ENCODE results near the gene ZNF609. TPM values are rescaled to one million over a fixed set of nuclear protein-coding genes. Genes with fewer than 3 reads are reported as not detected.
A peak's percentile ranks its signal among the peaks of the same experiment; 100 is the strongest.

ZNF609 gene
- total RNA-seq, 1 donor from 2014 or later = 33.1 TPM

DNA sequence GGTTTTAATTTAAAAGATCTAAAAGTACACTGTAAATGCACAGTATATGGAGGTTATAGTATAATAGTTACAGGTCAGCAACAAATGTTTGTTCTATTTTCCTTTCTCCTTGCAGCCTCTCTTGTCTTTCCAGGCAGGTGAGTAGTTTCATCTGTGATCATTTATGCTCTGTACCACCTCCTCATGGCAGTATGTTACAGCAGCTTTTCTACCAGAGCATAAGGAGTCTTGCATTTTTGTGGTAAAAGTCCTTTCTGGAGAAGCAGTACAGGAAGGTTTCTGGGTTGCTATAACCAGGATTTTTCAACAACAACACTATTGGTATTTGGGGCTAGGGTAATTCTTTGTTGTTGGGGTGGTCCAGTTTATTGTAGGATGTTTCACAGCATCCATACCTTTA is 59.5 kb downstream of the ZNF609 start:
- Histone ChIP-seq H3K9me3 (no peaks in the 10 kb centered on the region), H3K36me3 (no peaks in the 10 kb centered on the region), H3K4me1 (peaks cover 51% of the 10 kb centered on the region), H3K4me3 (no peak overlapping the region), H3K27me3 (no peaks in the 10 kb centered on the region), H3K27ac (no peak overlapping the region)
- TF ChIP-seq, protein P1, sequence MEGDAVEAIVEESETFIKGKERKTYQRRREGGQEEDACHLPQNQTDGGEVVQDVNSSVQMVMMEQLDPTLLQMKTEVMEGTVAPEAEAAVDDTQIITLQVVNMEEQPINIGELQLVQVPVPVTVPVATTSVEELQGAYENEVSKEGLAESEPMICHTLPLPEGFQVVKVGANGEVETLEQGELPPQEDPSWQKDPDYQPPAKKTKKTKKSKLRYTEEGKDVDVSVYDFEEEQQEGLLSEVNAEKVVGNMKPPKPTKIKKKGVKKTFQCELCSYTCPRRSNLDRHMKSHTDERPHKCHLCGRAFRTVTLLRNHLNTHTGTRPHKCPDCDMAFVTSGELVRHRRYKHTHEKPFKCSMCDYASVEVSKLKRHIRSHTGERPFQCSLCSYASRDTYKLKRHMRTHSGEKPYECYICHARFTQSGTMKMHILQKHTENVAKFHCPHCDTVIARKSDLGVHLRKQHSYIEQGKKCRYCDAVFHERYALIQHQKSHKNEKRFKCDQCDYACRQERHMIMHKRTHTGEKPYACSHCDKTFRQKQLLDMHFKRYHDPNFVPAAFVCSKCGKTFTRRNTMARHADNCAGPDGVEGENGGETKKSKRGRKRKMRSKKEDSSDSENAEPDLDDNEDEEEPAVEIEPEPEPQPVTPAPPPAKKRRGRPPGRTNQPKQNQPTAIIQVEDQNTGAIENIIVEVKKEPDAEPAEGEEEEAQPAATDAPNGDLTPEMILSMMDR (IDR thresholded peaks at IDR 0.05) = no peak
- TF ChIP-seq POLR2AphosphoS5 (IDR thresholded peaks at IDR 0.05; ENCODE audit: insufficient read depth in 1 of 2, low read depth in 1 of 2) = no peak
- TF ChIP-seq POLR2A (IDR thresholded peaks at IDR 0.05) = no peak
- intact Hi-C loops (cut with DNase I) = no loop called here
- DNase-seq (ENCODE audit: extremely low spot score in 2 of 2) = no peak

- H3K36me3 ChIP-seq = no peaks in the 10 kb centered on the region
- intact Hi-C loops (cut with DNase I) = no loop called here
- no peak overlapping the region for H3K4me3 ChIP-seq
- peaks cover 45% of the 10 kb centered on the region for H3K4me1 ChIP-seq
- no peaks in the 10 kb centered on the region for H3K9me3 ChIP-seq
- no peak for DNase-seq (ENCODE audit: extremely low spot score in 2 of 2)
- no peaks in the 10 kb centered on the region for H3K27me3 ChIP-seq
- TF ChIP-seq, protein P1 (IDR thresholded peaks at IDR 0.05) = no peak
- TF ChIP-seq POLR2A (IDR thresholded peaks at IDR 0.05) (no peak), POLR2AphosphoS5 (IDR thresholded peaks at IDR 0.05; ENCODE audit: insufficient read depth in 1 of 2, low read depth in 1 of 2) (no peak)
- H3K27ac ChIP-seq = peak overlapping the region; percentile 25
Observed at GRCh38 chr15:64521201-64521600, 60.8 kb downstream of the ZNF609 start.

DNA sequence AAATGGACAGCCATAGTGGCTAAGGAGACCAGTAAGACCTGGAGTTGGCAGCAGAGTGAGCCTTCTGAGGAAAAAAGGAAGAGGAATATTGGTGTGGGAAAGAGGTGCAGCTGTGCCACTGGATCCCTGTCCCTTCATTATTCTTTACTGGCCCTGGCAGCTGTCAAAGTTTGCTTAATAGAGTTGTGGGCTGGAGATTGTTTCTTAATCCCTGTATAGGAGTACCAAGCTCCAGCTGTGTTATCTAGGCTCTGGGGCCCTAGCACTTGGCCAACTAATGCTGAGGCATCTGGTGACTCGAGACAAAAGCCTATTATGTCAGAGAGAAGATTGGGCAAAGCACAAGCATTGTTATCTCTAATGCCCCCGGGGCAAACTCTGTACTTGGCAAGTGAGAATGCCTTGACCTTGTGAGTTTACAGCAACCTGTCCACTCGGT is 61.4 kb downstream of the ZNF609 start:
- H3K27me3 ChIP-seq = no peaks in the 10 kb centered on the region
- no peaks in the 10 kb centered on the region for H3K9me3 ChIP-seq
- intact Hi-C loops (cut with DNase I) = no loop called here
- peaks cover 50% of the 10 kb centered on the region for H3K4me1 ChIP-seq
- peak overlapping the region; percentile 25 for H3K27ac ChIP-seq
- no peaks in the 10 kb centered on the region for H3K36me3 ChIP-seq
- TF ChIP-seq, protein P1 (IDR thresholded peaks at IDR 0.05) = no peak
- TF ChIP-seq POLR2A (IDR thresholded peaks at IDR 0.05) (no peak), POLR2AphosphoS5 (IDR thresholded peaks at IDR 0.05; ENCODE audit: insufficient read depth in 1 of 2, low read depth in 1 of 2) (no peak)
- no peak for DNase-seq (ENCODE audit: extremely low spot score in 2 of 2)
- no peak overlapping the region for H3K4me3 ChIP-seq

GRCh38 chr15:64522226-64522823 is 61.9 kb downstream of the ZNF609 start:
- intact Hi-C loops (cut with DNase I) = no loop called here
- no peak for DNase-seq (ENCODE audit: extremely low spot score in 2 of 2)
- Histone ChIP-seq H3K9me3 (no peaks in the 10 kb centered on the region), H3K27ac (no peak overlapping the region), H3K36me3 (no peaks in the 10 kb centered on the region), H3K4me1 (peaks cover 53% of the 10 kb centered on the region), H3K4me3 (no peak overlapping the region), H3K27me3 (no peaks in the 10 kb centered on the region)
- TF ChIP-seq, protein P1 (IDR thresholded peaks at IDR 0.05) = no peak
- TF ChIP-seq POLR2AphosphoS5 (IDR thresholded peaks at IDR 0.05; ENCODE audit: insufficient read depth in 1 of 2, low read depth in 1 of 2) (no peak), POLR2A (IDR thresholded peaks at IDR 0.05) (no peak)

- no peaks in the 10 kb centered on the region for H3K27me3 ChIP-seq
- H3K9me3 ChIP-seq = no peaks in the 10 kb centered on the region
- no peaks in the 10 kb centered on the region for H3K36me3 ChIP-seq
- TF ChIP-seq POLR2A (IDR thresholded peaks at IDR 0.05) (no peak), POLR2AphosphoS5 (IDR thresholded peaks at IDR 0.05; ENCODE audit: insufficient read depth in 1 of 2, low read depth in 1 of 2) (no peak)
- TF ChIP-seq, protein P1 (IDR thresholded peaks at IDR 0.05) = no peak
- intact Hi-C loops (cut with DNase I) = no loop called here
- DNase-seq (ENCODE audit: extremely low spot score in 2 of 2) = no peak
- peaks cover 51% of the 10 kb centered on the region for H3K4me1 ChIP-seq
- no peak overlapping the region for H3K27ac ChIP-seq
- H3K4me3 ChIP-seq = no peak overlapping the region
Observed at GRCh38 chr15:64523240-64523639, 62.9 kb downstream of the ZNF609 start.
